ENCODE results near the gene MCL1. TPM values are rescaled to one million over a fixed set of nuclear protein-coding genes. Genes with fewer than 3 reads are reported as not detected.

The MCL1 gene
- total and polyA plus RNA-seq, 2 of the 13 experiments (the other 11 are each of a cell fraction or from before 2014, with no cell fraction given), result 69.5 to 125 TPM

GRCh38 chr1:150576794-150577556 lies 2.4 kb downstream of the MCL1 start (continued):
- TF ChIP-seq, protein P1, sequence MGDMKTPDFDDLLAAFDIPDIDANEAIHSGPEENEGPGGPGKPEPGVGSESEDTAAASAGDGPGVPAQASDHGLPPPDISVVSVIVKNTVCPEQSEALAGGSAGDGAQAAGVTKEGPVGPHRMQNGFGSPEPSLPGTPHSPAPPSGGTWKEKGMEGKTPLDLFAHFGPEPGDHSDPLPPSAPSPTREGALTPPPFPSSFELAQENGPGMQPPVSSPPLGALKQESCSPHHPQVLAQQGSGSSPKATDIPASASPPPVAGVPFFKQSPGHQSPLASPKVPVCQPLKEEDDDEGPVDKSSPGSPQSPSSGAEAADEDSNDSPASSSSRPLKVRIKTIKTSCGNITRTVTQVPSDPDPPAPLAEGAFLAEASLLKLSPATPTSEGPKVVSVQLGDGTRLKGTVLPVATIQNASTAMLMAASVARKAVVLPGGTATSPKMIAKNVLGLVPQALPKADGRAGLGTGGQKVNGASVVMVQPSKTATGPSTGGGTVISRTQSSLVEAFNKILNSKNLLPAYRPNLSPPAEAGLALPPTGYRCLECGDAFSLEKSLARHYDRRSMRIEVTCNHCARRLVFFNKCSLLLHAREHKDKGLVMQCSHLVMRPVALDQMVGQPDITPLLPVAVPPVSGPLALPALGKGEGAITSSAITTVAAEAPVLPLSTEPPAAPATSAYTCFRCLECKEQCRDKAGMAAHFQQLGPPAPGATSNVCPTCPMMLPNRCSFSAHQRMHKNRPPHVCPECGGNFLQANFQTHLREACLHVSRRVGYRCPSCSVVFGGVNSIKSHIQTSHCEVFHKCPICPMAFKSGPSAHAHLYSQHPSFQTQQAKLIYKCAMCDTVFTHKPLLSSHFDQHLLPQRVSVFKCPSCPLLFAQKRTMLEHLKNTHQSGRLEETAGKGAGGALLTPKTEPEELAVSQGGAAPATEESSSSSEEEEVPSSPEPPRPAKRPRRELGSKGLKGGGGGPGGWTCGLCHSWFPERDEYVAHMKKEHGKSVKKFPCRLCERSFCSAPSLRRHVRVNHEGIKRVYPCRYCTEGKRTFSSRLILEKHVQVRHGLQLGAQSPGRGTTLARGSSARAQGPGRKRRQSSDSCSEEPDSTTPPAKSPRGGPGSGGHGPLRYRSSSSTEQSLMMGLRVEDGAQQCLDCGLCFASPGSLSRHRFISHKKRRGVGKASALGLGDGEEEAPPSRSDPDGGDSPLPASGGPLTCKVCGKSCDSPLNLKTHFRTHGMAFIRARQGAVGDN (CRISPR knock-in tag; IDR thresholded peaks at IDR 0.05), result no peak
- TF ChIP-seq ZNF768 (CRISPR knock-in tag; IDR thresholded peaks at IDR 0.05) (no peak), ISL2 (CRISPR knock-in tag; IDR thresholded peaks at IDR 0.05) (no peak), ZNF17 (CRISPR knock-in tag; IDR thresholded peaks at IDR 0.05) (no peak), ZNF460 (CRISPR knock-in tag; IDR thresholded peaks at IDR 0.05; ENCODE audit: borderline replicate concordance) (no peak), KLF13 (CRISPR knock-in tag; IDR thresholded peaks at IDR 0.05) (no peak), NR2F2 (IDR thresholded peaks at IDR 0.05; ENCODE audit: borderline replicate concordance, low read depth) (no peak), TRIM24 (CRISPR knock-in tag; IDR thresholded peaks at IDR 0.05) (no peak), POLR2A (IDR thresholded peaks at IDR 0.05; ENCODE audit: insufficient read depth in 1 of 2, low read depth in 2 of 2, low read length in 2 of 2) (peak in 1 of 2 experiments; percentile 72; a peak in 1 of 4 replicates), SNRNP70 (IDR thresholded peaks at IDR 0.05; ENCODE audit: low read depth, low read length) (no peak), YEATS2 (CRISPR knock-in tag; IDR thresholded peaks at IDR 0.05; ENCODE audit: borderline replicate concordance) (no peak), CHD4 (IDR thresholded peaks at IDR 0.05; ENCODE audit: borderline replicate concordance, low read length) (no peak), KMT2A (CRISPR knock-in tag; IDR thresholded peaks at IDR 0.05) (no peak), KMT2B (CRISPR knock-in tag; IDR thresholded peaks at IDR 0.05) (no peak), ZNF101 (CRISPR knock-in tag; IDR thresholded peaks at IDR 0.05; ENCODE audit: borderline replicate concordance, low read depth) (no peak), ZNF30 (CRISPR knock-in tag; IDR thresholded peaks at IDR 0.05) (no peak), SOX6 (IDR thresholded peaks at IDR 0.05) (no peak), SOX6 (CRISPR knock-in tag; IDR thresholded peaks at IDR 0.05) (peak; percentile 46; the same call in 1 of the 2 replicates), ZNF3 (CRISPR knock-in tag; IDR thresholded peaks at IDR 0.05) (no peak), RFXANK (CRISPR knock-in tag; IDR thresholded peaks at IDR 0.05) (no peak)
- TF ChIP-seq, protein P2, sequence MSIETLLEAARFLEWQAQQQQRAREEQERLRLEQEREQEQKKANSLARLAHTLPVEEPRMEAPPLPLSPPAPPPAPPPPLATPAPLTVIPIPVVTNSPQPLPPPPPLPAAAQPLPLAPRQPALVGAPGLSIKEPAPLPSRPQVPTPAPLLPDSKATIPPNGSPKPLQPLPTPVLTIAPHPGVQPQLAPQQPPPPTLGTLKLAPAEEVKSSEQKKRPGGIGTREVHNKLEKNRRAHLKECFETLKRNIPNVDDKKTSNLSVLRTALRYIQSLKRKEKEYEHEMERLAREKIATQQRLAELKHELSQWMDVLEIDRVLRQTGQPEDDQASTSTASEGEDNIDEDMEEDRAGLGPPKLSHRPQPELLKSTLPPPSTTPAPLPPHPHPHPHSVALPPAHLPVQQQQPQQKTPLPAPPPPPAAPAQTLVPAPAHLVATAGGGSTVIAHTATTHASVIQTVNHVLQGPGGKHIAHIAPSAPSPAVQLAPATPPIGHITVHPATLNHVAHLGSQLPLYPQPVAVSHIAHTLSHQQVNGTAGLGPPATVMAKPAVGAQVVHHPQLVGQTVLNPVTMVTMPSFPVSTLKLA (IDR thresholded peaks at IDR 0.05), result no peak
- TF ChIP-seq, protein P3, sequence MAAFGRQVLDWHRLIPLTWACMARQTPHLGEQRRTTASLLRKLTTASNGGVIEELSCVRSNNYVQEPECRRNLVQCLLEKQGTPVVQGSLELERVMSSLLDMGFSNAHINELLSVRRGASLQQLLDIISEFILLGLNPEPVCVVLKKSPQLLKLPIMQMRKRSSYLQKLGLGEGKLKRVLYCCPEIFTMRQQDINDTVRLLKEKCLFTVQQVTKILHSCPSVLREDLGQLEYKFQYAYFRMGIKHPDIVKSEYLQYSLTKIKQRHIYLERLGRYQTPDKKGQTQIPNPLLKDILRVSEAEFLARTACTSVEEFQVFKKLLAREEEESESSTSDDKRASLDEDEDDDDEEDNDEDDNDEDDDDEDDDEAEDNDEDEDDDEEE (CRISPR knock-in tag; IDR thresholded peaks at IDR 0.05), result no peak
